ENCODE data around the gene SELENOH.
"Not testable (repeated sequence)": the region's sequence is repeated elsewhere in the genome, so short reads cannot be mapped to it uniquely, and the experiment has no call there.

The SELENOH gene

GRCh38 chr11:57741132-57742086 is at the start of gene SELENOH:
Gene SELENOH (plus strand): TSS chr11:57741491. CDS start chr11:57741596, 105 bp downstream.
- no peaks in the 10 kb centered on the region for H3K9me3 Mint-ChIP-seq
- DNase-seq (ENCODE audit: low spot score in 2 of 2) (peak; percentile 83 to 97), ATAC-seq (peak; percentile 93)
- peak within 1 kb of the TSS; percentile 98 for H3K27ac Mint-ChIP-seq
- H3K36me3 Mint-ChIP-seq = peaks cover 88% of the 10 kb centered on the region
- H3K4me3 Mint-ChIP-seq = peak within 1 kb of the TSS; percentile 95
- H3K4me1 Mint-ChIP-seq = peaks cover 41% of the 10 kb centered on the region

GRCh38 chr11:57698843-57699365 is 42.4 kb upstream of the SELENOH start:
- DNase-seq (ENCODE audit: low spot score in 2 of 2) (no peak), ATAC-seq (peak; percentile 24)
- Mint-ChIP-seq H3K4me3 (no peak overlapping the region), H3K9me3 (no peaks in the 10 kb centered on the region), H3K36me3 (peaks cover 100% of the 10 kb centered on the region), H3K27ac (peak overlapping the region; percentile 78), H3K4me1 (no peaks in the 10 kb centered on the region)

DNA sequence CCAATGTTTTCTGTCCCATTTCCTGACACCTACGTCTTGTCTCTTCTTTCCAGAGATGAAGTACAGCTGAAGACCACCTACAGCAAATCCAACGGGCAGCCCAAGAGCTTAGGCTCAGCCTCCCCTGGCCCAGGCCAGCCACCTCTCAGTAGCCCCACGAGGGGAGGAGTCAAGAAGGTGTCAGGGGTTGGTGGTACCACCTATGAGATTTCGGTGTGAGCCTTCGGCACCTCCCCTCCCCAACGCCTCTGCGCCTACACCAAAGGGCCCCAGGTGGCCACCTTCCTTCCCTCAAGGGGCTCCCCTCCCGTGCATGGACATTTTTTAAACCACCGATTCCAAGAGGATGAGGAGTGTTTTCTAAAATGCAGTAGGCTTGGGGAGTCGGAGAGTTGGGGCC is 41.5 kb upstream of the SELENOH start:
- no peak overlapping the region for H3K4me3 Mint-ChIP-seq
- H3K4me1 Mint-ChIP-seq = no peaks in the 10 kb centered on the region
- no peak for DNase-seq (ENCODE audit: low spot score in 2 of 2)
- H3K9me3 Mint-ChIP-seq = no peaks in the 10 kb centered on the region
- H3K36me3 Mint-ChIP-seq = peaks cover 100% of the 10 kb centered on the region
- no peak for ATAC-seq
- H3K27ac Mint-ChIP-seq = peak overlapping the region; percentile 78

GRCh38 chr11:57700425-57700824 is 40.9 kb upstream of the SELENOH start:
- no peak for ATAC-seq
- Mint-ChIP-seq H3K9me3 (no peaks in the 10 kb centered on the region), H3K27ac (no peak overlapping the region)

GRCh38 chr11:57703341-57703740 is 38.0 kb upstream of the SELENOH start:
- Mint-ChIP-seq H3K4me3 (no peak overlapping the region), H3K27ac (peak overlapping the region; percentile 61), H3K36me3 (peaks cover 98% of the 10 kb centered on the region), H3K4me1 (no peaks in the 10 kb centered on the region), H3K9me3 (no peaks in the 10 kb centered on the region)
- DNase-seq (ENCODE audit: low spot score in 2 of 2) (no peak), ATAC-seq (no peak)

More at GRCh38 chr11:57700425-57700824, 40.9 kb upstream of the SELENOH start:
- Mint-ChIP-seq H3K4me1 (no peaks in the 10 kb centered on the region), H3K4me3 (no peak overlapping the region), H3K36me3 (peaks cover 100% of the 10 kb centered on the region)
- no peak for DNase-seq (ENCODE audit: low spot score in 2 of 2)

DNA sequence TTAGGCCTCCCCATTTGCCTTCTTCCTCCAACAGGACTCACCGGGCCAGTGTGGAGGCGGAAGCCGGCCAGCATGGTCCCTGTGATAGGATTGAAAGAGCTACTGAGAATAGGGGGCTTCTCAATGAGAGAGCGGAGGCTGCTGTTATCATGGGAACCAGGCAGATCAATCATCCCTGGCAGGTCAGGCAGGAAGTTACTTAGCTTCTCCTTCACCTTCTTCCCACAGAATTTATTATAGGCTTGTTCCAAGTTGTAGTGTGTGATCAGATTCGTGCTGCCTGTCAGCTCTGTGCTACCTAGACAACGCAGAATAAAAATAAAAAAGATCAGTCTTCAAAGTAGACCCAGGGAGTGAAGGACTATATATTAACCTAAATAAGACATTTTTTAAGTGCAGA is 36.4 kb upstream of the SELENOH start:
- Mint-ChIP-seq H3K4me1 (peaks cover 5% of the 10 kb centered on the region), H3K27ac (peak overlapping the region; percentile 2), H3K9me3 (no peaks in the 10 kb centered on the region), H3K4me3 (no peak overlapping the region), H3K36me3 (peaks cover 96% of the 10 kb centered on the region)
- ATAC-seq (no peak), DNase-seq (ENCODE audit: low spot score in 2 of 2) (no peak)

GRCh38 chr11:57705432-57705831 is 35.9 kb upstream of the SELENOH start:
- not testable (repeated sequence) for DNase-seq (ENCODE audit: low spot score in 2 of 2); ATAC-seq; H3K9me3 Mint-ChIP-seq; H3K27ac Mint-ChIP-seq; H3K4me3 Mint-ChIP-seq
- peaks cover 91% of the 10 kb centered on the region for H3K36me3 Mint-ChIP-seq
- H3K4me1 Mint-ChIP-seq = peaks cover 10% of the 10 kb centered on the region

DNA sequence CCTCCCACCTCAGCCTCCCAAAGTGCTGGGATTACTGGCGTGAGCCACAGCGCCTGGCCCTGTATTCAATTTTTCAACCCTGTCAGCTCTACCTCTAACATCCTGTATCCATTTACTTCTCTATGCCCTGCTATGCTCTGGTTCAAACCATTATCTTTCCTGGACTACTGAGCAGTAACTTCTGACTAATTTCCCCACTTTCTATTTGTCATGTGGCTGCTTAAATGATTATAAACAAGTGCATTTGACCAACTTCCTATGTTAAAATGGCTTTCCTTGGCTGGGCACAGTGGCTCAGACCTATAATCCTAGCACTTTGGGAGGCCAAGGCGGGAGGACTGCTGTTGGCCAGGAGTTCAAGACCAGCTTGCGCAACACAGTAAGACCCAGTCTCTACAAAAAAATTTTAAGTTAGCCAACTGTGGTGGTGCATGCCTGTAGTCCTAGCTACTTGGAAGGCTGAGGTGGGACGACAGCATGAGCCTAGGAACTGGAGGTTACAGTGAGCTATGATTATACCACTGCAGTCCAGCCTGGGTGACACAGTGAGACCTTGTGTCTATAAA is 31.4 kb upstream of the SELENOH start:
- H3K36me3 Mint-ChIP-seq = peaks cover 71% of the 10 kb centered on the region
- ATAC-seq (peak; percentile 12), DNase-seq (ENCODE audit: low spot score in 2 of 2) (peak in 1 of 2 donors; percentile 60)
- peaks cover 39% of the 10 kb centered on the region for H3K4me1 Mint-ChIP-seq
- peak overlapping the region; percentile 95 for H3K4me3 Mint-ChIP-seq
- no peaks in the 10 kb centered on the region for H3K9me3 Mint-ChIP-seq
- peak overlapping the region; percentile 16 for H3K27ac Mint-ChIP-seq

DNA sequence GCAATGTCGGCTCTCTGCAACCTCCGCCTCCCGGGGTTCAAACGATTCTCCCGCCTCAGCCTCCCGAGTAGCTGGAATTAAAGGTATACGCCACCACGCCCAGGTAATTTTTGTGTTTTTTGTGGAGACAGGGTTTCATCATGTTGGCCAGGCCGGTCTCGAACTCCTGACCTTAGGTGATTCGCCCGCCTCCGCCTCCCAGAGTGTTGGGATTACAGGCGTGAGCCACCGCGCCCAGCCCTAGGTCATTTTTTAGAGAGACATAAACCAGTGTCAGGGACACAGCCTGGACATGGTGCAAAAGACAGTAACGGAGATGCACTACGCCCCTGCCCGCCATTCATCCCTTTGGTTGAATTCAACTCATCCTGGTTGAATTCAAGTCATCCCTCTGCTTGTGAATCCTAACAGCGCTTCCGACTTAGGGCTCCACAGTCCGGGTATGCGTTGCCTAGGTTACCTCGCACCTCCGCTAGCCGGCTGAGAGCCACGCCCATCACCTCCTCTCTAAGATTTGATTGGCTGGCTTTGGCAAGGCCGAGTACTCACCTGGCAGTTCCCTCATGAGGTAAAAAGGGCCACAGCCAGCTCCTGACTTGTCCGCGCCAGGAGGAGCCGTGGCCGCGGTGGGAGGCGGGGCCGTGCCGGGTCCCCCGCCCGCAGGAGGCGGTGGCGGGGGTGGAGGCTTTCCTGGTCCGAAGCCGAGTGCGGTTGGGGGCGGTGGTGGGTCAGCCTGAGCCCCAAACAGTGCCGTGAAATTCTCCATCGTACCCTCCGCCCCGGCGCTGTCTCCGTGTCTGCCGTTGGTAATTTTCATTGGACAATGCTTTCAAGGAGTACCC is 29.7 kb upstream of the SELENOH start, which contains the start of gene MED19:
MED19 (minus strand) TSS at position 802 of the 842 bp plus-strand sequence; CDS start at position 766, 36 bp downstream.
- no peaks in the 10 kb centered on the region for H3K9me3 Mint-ChIP-seq
- ATAC-seq (peak; percentile 65), DNase-seq (ENCODE audit: low spot score in 2 of 2) (peak; percentile 58 to 91)
- H3K4me3 Mint-ChIP-seq = peak within 1 kb of the TSS; percentile 95
- peak within 1 kb of the TSS; percentile 96 for H3K27ac Mint-ChIP-seq
- peaks cover 53% of the 10 kb centered on the region for H3K36me3 Mint-ChIP-seq
- H3K4me1 Mint-ChIP-seq = peaks cover 39% of the 10 kb centered on the region

- Mint-ChIP-seq H3K4me1 (peaks cover 40% of the 10 kb centered on the region), H3K4me3 (peak within 1 kb of the TSS; percentile 95), H3K27ac (peak within 1 kb of the TSS; percentile 96), H3K36me3 (peaks cover 46% of the 10 kb centered on the region), H3K9me3 (no peaks in the 10 kb centered on the region)
- peak; percentile 66 to 92 for DNase-seq (ENCODE audit: low spot score in 2 of 2)
- ATAC-seq = peak; percentile 97
Observed at GRCh38 chr11:57712256-57713150, 28.8 kb upstream of the SELENOH start, which contains the start of gene TMX2. Gene TMX2 (plus strand): TSS chr11:57712593. CDS start chr11:57712619, 26 bp downstream.

GRCh38 chr11:57713835-57714234 is 27.5 kb upstream of the SELENOH start:
- DNase-seq (ENCODE audit: low spot score in 2 of 2) (no peak), ATAC-seq (no peak)
- Mint-ChIP-seq H3K9me3 (no peaks in the 10 kb centered on the region), H3K4me3 (peak overlapping the region; percentile 95), H3K36me3 (peaks cover 46% of the 10 kb centered on the region), H3K4me1 (peaks cover 45% of the 10 kb centered on the region), H3K27ac (peak overlapping the region; percentile 96)

DNA sequence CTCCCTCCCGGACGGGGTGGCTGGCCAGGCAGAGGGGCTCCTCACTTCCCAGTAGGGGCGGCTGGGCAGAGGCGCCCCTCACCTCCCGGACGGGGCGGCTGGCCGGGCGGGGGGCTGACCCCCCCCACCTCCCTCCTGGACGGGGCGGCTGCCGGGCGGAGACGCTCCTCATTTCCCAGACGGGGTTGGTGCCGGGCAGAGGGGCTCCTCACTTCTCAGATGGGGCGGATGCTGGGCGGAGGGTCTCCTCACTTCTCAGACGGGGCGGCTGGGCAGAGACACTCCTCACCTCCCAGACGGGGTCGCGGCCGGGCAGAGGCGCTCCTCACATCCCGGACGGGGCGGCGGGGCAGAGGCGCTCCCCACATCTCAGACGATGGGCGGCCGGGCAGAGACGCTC is 24.6 kb upstream of the SELENOH start:
- Mint-ChIP-seq H3K4me1 (peaks cover 23% of the 10 kb centered on the region), H3K36me3 (peaks cover 55% of the 10 kb centered on the region)
- not testable (repeated sequence) for ATAC-seq; H3K27ac Mint-ChIP-seq; DNase-seq (ENCODE audit: low spot score in 2 of 2); H3K9me3 Mint-ChIP-seq; H3K4me3 Mint-ChIP-seq

- peaks cover 47% of the 10 kb centered on the region for H3K36me3 Mint-ChIP-seq
- peak overlapping the region; percentile 81 for H3K27ac Mint-ChIP-seq
- ATAC-seq = no peak
- peaks cover 6% of the 10 kb centered on the region for H3K4me1 Mint-ChIP-seq
- no peaks in the 10 kb centered on the region for H3K9me3 Mint-ChIP-seq
- no peak overlapping the region for H3K4me3 Mint-ChIP-seq
- DNase-seq (ENCODE audit: low spot score in 2 of 2) = no peak
Observed at GRCh38 chr11:57727185-57727584, 14.1 kb upstream of the SELENOH start.

DNA sequence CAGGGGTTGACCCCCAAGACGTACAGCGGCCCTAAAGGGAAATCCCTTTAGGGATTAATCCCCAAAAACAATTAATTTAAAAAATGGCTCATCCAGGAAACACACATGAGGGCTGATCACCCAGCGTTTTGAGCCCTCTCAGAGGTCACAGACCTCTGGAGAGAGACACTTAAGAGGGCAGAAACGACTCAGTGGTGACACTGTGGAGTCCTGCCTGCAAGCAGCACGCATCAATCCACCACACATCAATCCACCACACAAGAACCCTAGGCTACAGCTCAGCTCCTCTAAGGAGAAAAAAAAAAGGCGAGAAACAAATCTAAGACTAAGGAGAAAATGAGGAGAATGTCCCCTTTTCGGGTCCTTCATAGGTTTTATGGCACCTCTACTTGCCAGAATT is 12.5 kb upstream of the SELENOH start:
- H3K4me3 Mint-ChIP-seq = no peak overlapping the region
- H3K9me3 Mint-ChIP-seq = no peaks in the 10 kb centered on the region
- H3K36me3 Mint-ChIP-seq = peaks cover 44% of the 10 kb centered on the region
- peak overlapping the region; percentile 81 for H3K27ac Mint-ChIP-seq
- H3K4me1 Mint-ChIP-seq = peaks cover 6% of the 10 kb centered on the region
- DNase-seq (ENCODE audit: low spot score in 2 of 2) (no peak), ATAC-seq (peak; percentile 28)
